Measurements from ENCODE around the gene LRR1. TPM values are rescaled to one million over a fixed set of nuclear protein-coding genes. Genes with fewer than 3 reads are reported as not detected.

The LRR1 gene
- total RNA-seq, 4 donors from 2014 or later = 4.6 to 15.3 (median 8.0) TPM

DNA sequence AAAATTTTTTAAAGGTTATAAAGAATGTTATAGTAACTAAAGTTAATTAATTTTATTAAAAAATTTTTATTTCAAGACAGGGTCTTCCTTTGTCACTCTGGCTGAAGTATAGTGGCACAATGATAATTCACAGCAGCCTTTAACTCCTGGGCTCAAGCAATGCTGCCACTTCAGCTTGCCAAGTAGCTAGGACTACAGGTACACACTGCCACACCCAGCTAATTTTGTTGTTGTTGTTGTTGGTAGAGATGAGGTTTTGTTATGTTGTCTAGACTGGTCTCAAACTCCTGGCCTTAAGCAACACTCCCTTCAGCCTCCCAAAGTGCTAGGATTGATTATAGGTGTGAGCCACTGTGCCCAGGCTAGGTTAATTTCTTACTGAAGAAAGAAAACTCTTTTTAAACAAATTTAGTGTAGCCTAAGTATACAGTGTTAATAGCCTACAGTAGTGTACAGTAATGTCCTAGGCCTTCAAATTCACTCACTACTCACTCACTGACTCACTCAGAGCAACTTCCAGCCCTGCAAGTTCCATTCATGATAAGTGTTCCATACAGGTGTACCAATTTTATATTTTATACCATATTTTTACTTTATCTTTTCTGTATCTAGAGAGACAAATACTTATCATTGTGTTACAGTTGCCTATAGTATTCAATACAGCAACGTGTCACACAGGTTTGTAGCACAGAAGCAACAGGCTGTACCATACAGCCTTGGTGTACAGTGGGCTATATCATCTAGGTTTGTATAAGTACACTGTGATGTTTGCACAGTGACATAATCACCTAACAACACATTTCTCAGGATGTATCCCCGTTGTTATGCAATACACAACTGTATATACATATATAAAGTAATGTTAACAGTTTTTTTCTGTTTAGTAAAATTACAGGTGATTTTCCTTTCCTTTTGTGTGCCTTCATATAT lies 61.1 kb downstream of the LRR1 start:
- no peaks in the 10 kb centered on the region for H3K36me3 ChIP-seq
- TF ChIP-seq, protein P1, sequence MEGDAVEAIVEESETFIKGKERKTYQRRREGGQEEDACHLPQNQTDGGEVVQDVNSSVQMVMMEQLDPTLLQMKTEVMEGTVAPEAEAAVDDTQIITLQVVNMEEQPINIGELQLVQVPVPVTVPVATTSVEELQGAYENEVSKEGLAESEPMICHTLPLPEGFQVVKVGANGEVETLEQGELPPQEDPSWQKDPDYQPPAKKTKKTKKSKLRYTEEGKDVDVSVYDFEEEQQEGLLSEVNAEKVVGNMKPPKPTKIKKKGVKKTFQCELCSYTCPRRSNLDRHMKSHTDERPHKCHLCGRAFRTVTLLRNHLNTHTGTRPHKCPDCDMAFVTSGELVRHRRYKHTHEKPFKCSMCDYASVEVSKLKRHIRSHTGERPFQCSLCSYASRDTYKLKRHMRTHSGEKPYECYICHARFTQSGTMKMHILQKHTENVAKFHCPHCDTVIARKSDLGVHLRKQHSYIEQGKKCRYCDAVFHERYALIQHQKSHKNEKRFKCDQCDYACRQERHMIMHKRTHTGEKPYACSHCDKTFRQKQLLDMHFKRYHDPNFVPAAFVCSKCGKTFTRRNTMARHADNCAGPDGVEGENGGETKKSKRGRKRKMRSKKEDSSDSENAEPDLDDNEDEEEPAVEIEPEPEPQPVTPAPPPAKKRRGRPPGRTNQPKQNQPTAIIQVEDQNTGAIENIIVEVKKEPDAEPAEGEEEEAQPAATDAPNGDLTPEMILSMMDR (IDR thresholded peaks at IDR 0.05) = no peak
- TF ChIP-seq POLR2A (IDR thresholded peaks at IDR 0.05) (no peak), EP300 (IDR thresholded peaks at IDR 0.05) (no peak)
- DNase-seq (ENCODE audit: low spot score in 2 of 2) = no peak
- no peaks in the 10 kb centered on the region for H3K4me1 ChIP-seq
- no peak overlapping the region for H3K4me3 ChIP-seq
- no peak overlapping the region for H3K27ac ChIP-seq
- 89 to 90% methylated on average over 2 of the region's 2 CpGs for WGBS, 2 donors
- no peaks in the 10 kb centered on the region for H3K27me3 ChIP-seq
- no peaks in the 10 kb centered on the region for H3K9me3 ChIP-seq

Small RNA genes lying within 50 kb of the gene (small RNA-seq; reads per million reads assigned to genes)
- gene AL139099.3 (not detected), gene AL139099.4 (not detected), gene RF00019 (not detected), gene RNA5SP384 (not detected)

Other genes with a start within 250 kb of the LRR1 start
- gene RPS29, start 12.6 kb upstream of the LRR1 start, total RNA-seq = 1,000 to 10,000 TPM; 3,106 to 5,465 (median 5,153) TPM
- gene RPL36AL, start 21.7 kb downstream of the LRR1 start, total RNA-seq = 100 to 1,000 TPM; 132 to 206 (median 151) TPM
- gene MGAT2, start 21.9 kb downstream of the LRR1 start, total RNA-seq = 10 to 100 TPM; 21.0 to 24.3 (median 23.8) TPM
- 10 to 100 TPM in 2 of 4 donors, 1 to 10 TPM in 2; 7.8 to 17.2 (median 9.6) TPM for gene DNAAF2, start 36.3 kb downstream of the LRR1 start, total RNA-seq
- 1 to 10 TPM; 1.1 to 9.6 (median 1.9) TPM for gene POLE2, start 89.3 kb downstream of the LRR1 start, total RNA-seq
- gene KLHDC1, start 94.2 kb downstream of the LRR1 start, total RNA-seq = 10 to 100 TPM in 3 of 4 donors, 1 to 10 TPM in 1; 6.6 to 20.3 (median 16.1) TPM
- gene KLHDC2, start 169.2 kb downstream of the LRR1 start, total RNA-seq = 10 to 100 TPM; 38.4 to 74.3 (median 66.2) TPM